SU-DHL-6 (cell line): ENCODE data around the gene TTLL9.
"Not testable (repeated sequence)": the region's sequence is repeated elsewhere in the genome, so short reads cannot be mapped to it uniquely, and the experiment has no call there.

Experiments used
- H2AFZ ChIP-seq: fragments of 200-600 bp; sonication (generic); 2 replicates; pipeline ENCODE4 v1.6.1; 2014; ENCODE audit warnings: low read depth, mild to moderate bottlenecking, moderate library complexity, mixed read lengths, antibody characterized with exemption, low read length; ENCODE audit not compliant: severe bottlenecking
- H3F3A ChIP-seq: fragments of 200-600 bp; shearing (Covaris generic); 2 replicates; pipeline ENCODE4 v1.6.0; 2016; ENCODE audit warnings: antibody characterized with exemption, mild to moderate bottlenecking; ENCODE audit not compliant: insufficient read depth
- H3K27ac ChIP-seq: fragments of 200-600 bp; sonication (generic); 2 replicates; pipeline ENCODE4 v1.5.1; 2016; ENCODE audit warnings: low read depth, mild to moderate bottlenecking, low read length, moderate library complexity, mixed read lengths
- H3K27me3 ChIP-seq: fragments of 200-600 bp; sonication (generic), shearing (Covaris generic); 2 replicates; pipeline ENCODE4 v1.6.0; 2014; ENCODE audit warnings: mild to moderate bottlenecking, low read length
- H3K36me3 ChIP-seq: fragments of 200-600 bp; sonication (generic); 2 replicates; pipeline ENCODE4 v1.6.1; 2014; ENCODE audit warnings: mild to moderate bottlenecking, low read length, mixed read lengths
- H3K4me2 ChIP-seq: fragments of 300-600, 200-600 bp; shearing (Covaris generic), sonication (generic); 2 replicates; pipeline ENCODE4 v1.6.0; 2014; ENCODE audit warnings: low read length, low read depth, mild to moderate bottlenecking; ENCODE audit not compliant: poor library complexity, severe bottlenecking
- H3K4me3 ChIP-seq: fragments of 200-600 bp; sonication (generic); 2 replicates; pipeline ENCODE4 v1.5.1; 2014; ENCODE audit warnings: antibody characterized with exemption, low read length, mild to moderate bottlenecking, mixed read lengths; ENCODE audit not compliant: insufficient read depth, poor library complexity, severe bottlenecking
- H3K79me2 ChIP-seq: fragments of 200-600 bp; sonication (generic); 2 replicates; pipeline ENCODE4 v1.6.1; 2014; ENCODE audit warnings: mild to moderate bottlenecking, low read length, moderate library complexity; ENCODE audit not compliant: insufficient read depth
- H3K9ac ChIP-seq: fragments of 200-600 bp; sonication (generic); 2 replicates; pipeline ENCODE4 v1.7.0; 2014; ENCODE audit warnings: mild to moderate bottlenecking, low read length
- H3K9me2 ChIP-seq: fragments of 200-600 bp; sonication (generic); replicated peaks from 2 replicates; pipeline ENCODE4 v1.6.1; 2014; ENCODE audit warnings: low read length; ENCODE audit not compliant: insufficient read depth
- H3K9me3 ChIP-seq: fragments of 200-600 bp; sonication (generic); 2 replicates; pipeline ENCODE4 v1.6.1; 2014; ENCODE audit warnings: low read length, mixed read lengths; ENCODE audit not compliant: insufficient read depth
- H4K20me1 ChIP-seq: fragments of 200-600 bp; sonication (generic); 2 replicates; pipeline ENCODE4 v1.6.1; 2014; ENCODE audit warnings: low read depth, mild to moderate bottlenecking, antibody characterized with exemption, low read length, moderate library complexity, mixed read lengths
- CTCF ChIP-seq: fragments of 200-600 bp; sonication (generic); IDR thresholded peaks from one replicate; pipeline ENCODE4 v1.5.1; 2017; ENCODE audit warnings: antibody characterized with exemption, mild to moderate bottlenecking, low read length, moderate library complexity; ENCODE audit not compliant: insufficient read depth, poor library complexity, severe bottlenecking
- EZH2phosphoT487 ChIP-seq: fragments of 200-600 bp; sonication (generic), shearing (Covaris generic); conservative IDR thresholded peaks from 2 replicates; pipeline ENCODE4 v1.6.1; 2018; ENCODE audit warnings: mild to moderate bottlenecking, antibody characterized with exemption, low read length, moderate library complexity, mixed read lengths

Gene TTLL9

GRCh38 chr20:31918466-31919105 is 48.2 kb downstream of the TTLL9 start:
- H3F3A ChIP-seq = no peaks in the 10 kb centered on the region
- no peaks in the 10 kb centered on the region for H4K20me1 ChIP-seq
- H3K9me3 ChIP-seq = no peaks in the 10 kb centered on the region
- no peaks in the 10 kb centered on the region for H3K27me3 ChIP-seq
- no peak overlapping the region for H3K4me2 ChIP-seq
- H3K27ac ChIP-seq = no peak overlapping the region
- no peak overlapping the region for H3K4me3 ChIP-seq
- no peaks in the 10 kb centered on the region for H3K36me3 ChIP-seq
- TF ChIP-seq CTCF (no peak), EZH2phosphoT487 (no peak)
- H3K9me2 ChIP-seq = no peaks in the 10 kb centered on the region
- no peak overlapping the region for H3K9ac ChIP-seq
- no peak overlapping the region for H2AFZ ChIP-seq
- H3K79me2 ChIP-seq = no peaks in the 10 kb centered on the region

- Histone ChIP-seq H3K9me2 (no peaks in the 10 kb centered on the region), H2AFZ (no peak overlapping the region), H3K4me3 (no peak overlapping the region), H3K9me3 (no peaks in the 10 kb centered on the region), H3K27me3 (no peaks in the 10 kb centered on the region), H3F3A (no peaks in the 10 kb centered on the region), H3K36me3 (no peaks in the 10 kb centered on the region), H3K27ac (no peak overlapping the region), H3K79me2 (no peaks in the 10 kb centered on the region), H3K9ac (no peak overlapping the region), H4K20me1 (no peaks in the 10 kb centered on the region), H3K4me2 (no peak overlapping the region)
- TF ChIP-seq EZH2phosphoT487 (no peak), CTCF (no peak)
These were observed 49.1 kb downstream of the TTLL9 start for GRCh38 chr20:31919410-31920155.

- Histone ChIP-seq H3K4me3 (no peak overlapping the region), H3F3A (no peaks in the 10 kb centered on the region), H3K9me2 (no peaks in the 10 kb centered on the region), H3K36me3 (no peaks in the 10 kb centered on the region), H3K27me3 (no peaks in the 10 kb centered on the region), H3K9ac (no peak overlapping the region), H3K4me2 (no peak overlapping the region), H4K20me1 (no peaks in the 10 kb centered on the region), H3K27ac (no peak overlapping the region), H3K79me2 (no peaks in the 10 kb centered on the region), H2AFZ (no peak overlapping the region), H3K9me3 (no peaks in the 10 kb centered on the region)
- TF ChIP-seq EZH2phosphoT487 = no peak
- no peak for TF ChIP-seq CTCF
These were observed 49.9 kb downstream of the TTLL9 start for GRCh38 chr20:31920275-31920855.

- not testable (repeated sequence) for H3K79me2 ChIP-seq, H3K9me3 ChIP-seq, H2AFZ ChIP-seq, H3K27me3 ChIP-seq, H3K4me3 ChIP-seq, H3K4me2 ChIP-seq, H3F3A ChIP-seq, H3K9ac ChIP-seq, H3K36me3 ChIP-seq, H4K20me1 ChIP-seq, H3K27ac ChIP-seq, H3K9me2 ChIP-seq
These were observed 51.0 kb downstream of the TTLL9 start for GRCh38 chr20:31921480-31921879.
